ENCODE measurements around the gene STRA8.
A peak's percentile ranks its signal among the peaks of the same experiment; 100 is the strongest.

STRA8 gene

DNA sequence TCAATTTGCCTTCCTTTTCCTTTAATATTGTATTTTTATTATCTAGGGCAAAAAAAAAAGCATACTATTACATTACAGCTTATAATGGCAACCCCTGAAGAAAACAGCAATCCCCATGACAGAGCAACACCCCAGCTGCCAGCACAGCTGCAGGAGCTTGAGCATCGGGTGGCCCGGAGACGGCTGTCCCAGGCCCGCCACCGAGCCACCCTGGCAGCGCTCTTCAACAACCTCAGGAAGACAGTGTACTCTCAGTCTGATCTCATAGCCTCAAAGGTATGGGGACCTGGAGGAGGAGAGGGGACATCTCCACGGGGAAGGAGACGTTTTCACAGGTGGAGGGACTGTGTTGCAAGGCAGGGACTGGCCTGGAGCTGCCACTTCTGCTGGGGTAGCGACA is 6.8 kb downstream of the STRA8 start:
- DNase-seq: no peak

GRCh38 chr7:135242096-135242684 is 8.6 kb downstream of the STRA8 start:
- DNase-seq: no peak

DNA sequence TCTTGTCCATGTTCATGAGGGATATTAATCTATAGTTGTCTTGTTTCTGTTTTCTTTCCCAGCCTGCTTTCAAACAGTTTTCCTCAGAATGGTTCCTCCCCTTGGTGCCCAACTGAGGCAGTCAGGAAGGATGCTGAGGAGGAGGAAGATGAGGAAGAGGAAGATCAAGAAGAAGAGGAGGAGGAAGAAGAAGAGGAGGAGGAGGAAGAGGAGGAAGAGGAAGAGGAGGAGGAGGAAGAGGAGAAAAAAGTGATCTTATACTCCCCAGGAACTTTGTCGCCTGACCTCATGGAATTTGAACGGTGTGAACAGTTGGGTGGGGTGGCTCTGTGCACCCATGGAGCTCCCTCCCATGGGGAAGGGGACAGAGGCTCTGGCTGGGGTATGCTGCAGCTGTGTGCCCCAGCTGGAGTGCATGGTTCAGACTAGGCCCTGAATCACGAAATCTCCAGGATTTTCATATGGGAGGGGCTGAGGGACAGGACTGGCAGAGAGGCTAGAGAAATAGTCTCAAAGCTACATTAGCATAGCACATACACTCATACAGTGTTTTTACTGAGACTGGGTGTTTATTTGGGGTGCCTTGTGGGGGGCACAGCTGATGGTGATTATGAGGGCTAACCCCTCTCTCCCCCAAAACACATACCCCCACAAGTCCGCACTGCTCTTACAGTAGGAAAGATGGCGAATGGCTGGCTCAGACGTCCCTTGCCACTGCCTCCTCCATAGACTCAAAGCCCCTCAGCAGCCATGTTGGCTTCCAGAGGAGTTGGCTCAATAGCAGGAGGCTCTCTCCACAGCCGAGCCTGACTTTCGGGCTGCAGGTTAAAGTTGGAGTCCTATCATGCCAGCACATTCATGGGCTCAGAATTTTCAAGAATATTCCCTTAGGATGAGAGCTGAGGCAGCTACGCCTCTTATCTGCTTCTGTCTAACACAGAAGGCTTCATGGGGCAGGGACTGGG is 11.9 kb downstream of the STRA8 start:
- no peak for DNase-seq

GRCh38 chr7:135246191-135246825 is 12.7 kb downstream of the STRA8 start:
- no peak for DNase-seq

- no peak for DNase-seq
Measured at GRCh38 chr7:135247746-135248471, 14.3 kb downstream of the STRA8 start.

- no peak for DNase-seq
Measured at GRCh38 chr7:135248546-135248945, 14.9 kb downstream of the STRA8 start.

DNA sequence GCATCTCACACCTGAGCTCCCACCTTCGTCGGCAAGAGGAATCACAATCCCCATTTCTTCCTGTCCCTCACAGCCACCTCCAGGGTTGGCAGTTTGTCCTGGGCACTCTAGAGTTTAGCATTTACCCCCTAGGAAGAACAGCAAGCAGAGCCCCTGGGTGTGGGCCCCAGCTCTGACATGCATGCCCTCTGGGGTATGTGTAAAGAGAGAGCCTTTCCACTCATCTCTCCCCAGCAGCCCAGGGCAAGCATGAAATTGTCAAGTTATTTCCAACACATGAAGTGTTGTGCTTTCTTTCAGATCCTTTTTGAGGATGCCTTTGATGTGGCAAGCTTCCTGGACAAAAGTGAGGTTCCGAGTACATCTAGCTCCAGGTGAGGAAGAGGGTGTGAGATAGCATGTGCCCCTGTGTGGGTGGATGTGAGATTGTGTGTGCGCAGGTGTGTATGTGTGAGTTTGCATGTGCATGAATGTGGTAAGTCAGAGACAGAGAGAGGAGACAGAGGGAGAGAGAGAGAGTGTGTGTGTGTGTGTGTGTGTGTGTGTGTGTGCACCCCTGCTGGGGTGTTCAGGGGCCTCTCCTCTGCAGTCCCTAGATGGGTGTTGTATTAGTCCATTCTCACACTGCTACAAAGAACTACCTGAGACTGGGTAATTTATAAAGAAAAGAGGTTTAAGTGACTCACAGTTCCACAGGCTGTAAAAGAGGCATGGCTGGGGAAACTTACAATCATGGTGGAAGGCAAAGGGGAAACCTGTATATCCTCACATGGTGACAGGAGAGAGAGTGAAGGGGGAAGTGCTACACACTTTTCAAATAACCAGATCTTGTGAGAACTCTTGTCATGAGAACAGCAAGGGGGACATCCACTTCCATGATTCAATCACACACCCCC is 18.1 kb downstream of the STRA8 start:
- no peak for DNase-seq

- DNase-seq: no peak
Measured at GRCh38 chr7:135253851-135254771, 20.5 kb downstream of the STRA8 start.

DNA sequence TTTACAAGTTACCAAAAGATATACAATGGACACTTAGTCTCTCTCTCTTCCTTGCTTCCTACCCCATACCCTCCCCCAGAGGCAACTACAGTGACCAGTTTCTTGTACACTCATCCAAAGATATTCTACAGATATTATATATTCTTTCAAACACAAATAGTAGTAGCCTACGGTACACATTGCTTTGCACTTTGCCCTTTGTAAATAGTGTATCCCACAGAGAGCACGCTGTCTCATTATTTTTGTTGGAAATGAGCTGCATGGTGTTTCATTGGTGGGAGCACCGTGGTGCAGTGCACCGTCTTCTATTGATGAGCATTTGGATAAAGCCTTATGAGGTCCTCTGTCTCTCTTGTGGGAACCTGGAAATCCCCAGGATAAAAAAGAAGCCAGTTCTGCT is 24.2 kb downstream of the STRA8 start:
- DNase-seq: no peak

DNA sequence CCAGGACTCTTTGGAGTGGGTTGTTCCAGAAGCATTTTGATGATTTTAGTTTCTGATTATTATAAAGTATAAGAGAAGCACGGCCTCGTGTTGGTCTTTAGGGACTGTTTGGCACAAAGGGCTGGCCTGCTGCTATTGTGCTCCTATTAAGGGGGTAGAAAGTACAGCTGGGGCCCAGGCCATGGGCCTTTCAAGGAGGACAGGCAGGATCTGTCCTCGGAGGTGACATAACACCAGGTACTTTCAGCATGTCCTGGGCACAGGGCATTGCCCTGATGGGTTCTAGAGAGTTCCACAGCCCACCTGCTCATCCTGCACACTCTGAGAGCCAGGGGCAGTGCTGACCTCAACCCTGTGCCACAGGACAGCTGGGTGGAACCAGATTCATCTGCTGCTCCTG is 24.9 kb downstream of the STRA8 start:
- DNase-seq: no peak

- no peak for DNase-seq
Measured at GRCh38 chr7:135259702-135260101, 26.1 kb downstream of the STRA8 start.

DNA sequence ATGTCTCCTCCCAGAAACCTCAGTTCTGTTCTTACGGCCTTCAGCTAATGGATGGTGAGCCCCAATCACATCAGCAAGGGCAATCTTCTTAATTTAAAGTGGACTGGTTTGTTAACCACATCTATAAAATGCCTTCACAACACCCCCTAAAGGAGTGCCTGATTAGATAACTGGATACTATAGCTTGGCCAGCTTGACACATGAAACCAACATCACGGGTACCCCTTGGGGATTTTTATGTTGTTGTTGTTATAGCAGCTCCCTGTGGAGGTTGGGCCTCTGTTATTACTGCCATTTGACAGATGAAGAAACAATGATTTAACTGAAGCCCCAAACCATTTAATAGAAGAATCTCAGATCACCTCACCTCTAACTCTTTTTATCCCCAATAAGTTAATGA is 26.8 kb downstream of the STRA8 start:
- DNase-seq: no peak

DNA sequence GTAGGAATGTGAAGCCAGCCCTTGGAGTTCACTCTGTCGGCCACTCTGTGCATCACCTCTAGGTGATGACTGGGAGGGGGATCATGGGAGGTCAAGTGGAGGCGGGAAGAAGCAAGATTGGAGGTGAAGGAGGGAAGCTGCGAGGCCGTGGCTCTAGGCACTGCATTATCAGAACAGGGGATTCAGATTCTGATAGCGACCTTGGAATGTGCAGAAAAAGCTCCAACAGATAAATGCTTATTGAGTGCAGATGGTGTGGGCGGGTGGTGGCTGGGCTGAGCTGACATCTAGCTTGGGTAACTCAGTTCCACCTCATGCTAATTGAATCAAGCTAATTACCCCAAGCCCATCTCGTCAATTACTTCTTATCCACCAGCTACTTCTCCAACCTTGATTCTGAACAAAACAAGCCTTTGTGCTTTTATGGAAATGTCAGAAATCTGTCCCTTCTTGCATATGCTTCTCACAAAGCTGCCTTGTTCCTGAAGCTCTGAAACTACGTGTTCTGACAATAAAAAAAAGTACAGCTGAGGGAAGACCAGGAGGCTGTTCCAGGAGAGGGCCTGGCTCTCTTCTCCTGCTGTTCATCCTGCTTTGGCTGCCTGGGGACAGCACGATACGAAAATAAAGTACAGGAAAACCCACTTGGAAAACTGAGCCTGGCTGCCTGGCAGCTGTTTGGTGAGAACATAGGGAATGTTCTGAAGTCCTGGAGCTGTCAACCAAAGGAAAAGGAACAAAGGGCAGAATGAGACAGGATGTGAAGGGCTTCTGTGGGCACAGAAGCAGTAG is 27.5 kb downstream of the STRA8 start:
- DNase-seq: no peak

DNA sequence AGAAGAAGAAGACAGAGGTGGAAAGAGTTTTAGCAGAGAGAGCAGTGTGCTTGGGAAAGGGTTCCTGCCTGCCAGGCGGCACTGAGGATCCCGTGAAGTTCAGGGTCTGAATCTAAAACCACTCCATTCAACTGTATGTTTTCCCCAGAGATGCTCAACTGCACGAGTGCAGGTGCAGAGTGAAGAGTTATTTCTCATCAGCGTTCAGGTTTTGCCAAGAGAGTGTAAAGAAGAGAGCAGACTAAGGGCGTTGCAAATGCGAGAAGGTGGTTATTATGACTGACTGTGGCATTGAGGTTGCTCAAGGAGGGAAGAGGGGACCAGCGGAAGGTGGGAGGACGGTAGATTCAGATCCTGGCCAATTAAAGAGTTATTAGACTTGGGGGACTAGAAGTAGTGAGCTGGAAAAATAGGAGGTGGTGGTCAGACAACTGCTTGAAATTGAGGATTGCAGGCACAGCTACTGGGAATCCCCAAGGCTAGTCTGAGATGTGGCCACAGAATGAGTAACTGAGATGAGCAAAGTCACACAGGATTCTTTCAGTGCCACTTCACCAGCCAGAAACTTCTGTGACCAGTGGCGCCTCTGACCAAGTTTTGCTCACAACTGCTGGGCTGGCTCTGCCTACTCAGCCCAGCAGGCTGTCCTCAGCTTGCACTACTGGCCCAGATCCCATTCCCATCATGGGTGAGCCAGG is 29.1 kb downstream of the STRA8 start:
- DNase-seq: peak; percentile 26

DNA sequence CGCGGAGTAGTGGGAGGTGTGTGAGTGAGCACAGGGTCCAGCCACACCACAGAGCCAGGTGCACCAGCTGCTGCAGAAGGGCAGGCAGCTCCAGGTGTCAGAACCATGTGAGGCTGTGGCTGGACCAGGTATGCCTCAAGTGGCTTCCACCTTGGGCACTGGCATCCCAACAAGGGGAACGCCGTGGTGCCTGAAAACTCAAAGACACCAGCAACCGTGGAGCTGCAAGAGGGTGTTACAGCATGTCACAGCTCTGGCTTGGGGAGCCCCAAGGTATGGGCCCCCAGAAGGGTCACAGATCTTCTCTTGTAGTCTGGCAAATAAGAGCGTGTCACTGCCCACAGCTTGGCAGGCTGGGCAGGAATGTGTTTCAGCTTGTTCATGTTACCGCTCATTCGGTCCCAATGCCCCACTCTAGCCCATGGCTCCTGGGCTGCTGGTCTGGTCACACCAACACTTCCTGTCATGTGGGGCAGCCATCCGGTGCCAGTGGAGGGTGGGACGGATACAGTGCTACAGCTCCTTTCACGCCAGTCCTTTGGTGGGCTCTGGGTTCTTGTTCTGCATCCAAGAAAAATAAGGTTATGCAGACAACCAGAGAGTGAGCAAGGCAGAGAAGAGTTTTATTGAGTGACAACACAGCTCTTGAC is 29.8 kb downstream of the STRA8 start:
- DNase-seq: no peak

GRCh38 chr7:135265637-135266036 is 32.0 kb downstream of the STRA8 start:
- DNase-seq: no peak

GRCh38 chr7:135269921-135270320 is 36.3 kb downstream of the STRA8 start:
- DNase-seq: no peak

GRCh38 chr7:135270577-135271254 is 37.1 kb downstream of the STRA8 start:
- DNase-seq: no peak
